Activated T-helper 1 cell treated with anti-CD3 and anti-CD28 coated beads, Interleukin-12 subunit alpha, Interleukin-12 subunit beta, Interleukin-2, Interleukin-4 antibody, amounts not matched to agents 30 ng/mL and 10 ng/mL and 1 ng/mL, durations not matched to agents 14 hours and 24 hours and 36 hours (primary cell): Measurements from ENCODE around the gene CNTN4. TPM values are rescaled to one million over a fixed set of nuclear protein-coding genes. Genes with fewer than 3 reads are reported as not detected.

Experiments
- DNase-seq: peaks from one replicate; pipeline ENCODE4 v3.0.0; 2021; ENCODE audit warnings: low spot score
- H3K27ac Mint-ChIP-seq: one replicate; pipeline ENCODE4 v1.8.0; 2021; ENCODE audit warnings: mild to moderate bottlenecking, mixed read lengths
- H3K27me3 Mint-ChIP-seq: one replicate; pipeline ENCODE4 v1.8.0; 2022; ENCODE audit warnings: mild to moderate bottlenecking, moderate library complexity, mixed read lengths; ENCODE audit not compliant: insufficient read depth
- H3K36me3 Mint-ChIP-seq: one replicate; pipeline ENCODE4 v1.8.0; 2021; ENCODE audit warnings: low read depth, mixed read lengths
- H3K4me1 Mint-ChIP-seq: one replicate; pipeline ENCODE4 v1.8.0; 2021; ENCODE audit warnings: low read depth, mixed read lengths
- H3K4me3 Mint-ChIP-seq: one replicate; pipeline ENCODE4 v1.8.0; 2021; ENCODE audit warnings: mild to moderate bottlenecking, moderate library complexity, mixed read lengths
- H3K9me3 Mint-ChIP-seq: one replicate; pipeline ENCODE4 v1.8.0; 2021; ENCODE audit warnings: mixed read lengths
- intact Hi-C: fragments of 100-400 bp; cut with micrococcal nuclease; formaldehyde crosslinking; loops from one replicate; pipeline ENCODE4 v1.15.1; 2024
- total RNA-seq: library from RNA; stranded (reverse); gene quantifications from 2 replicates; pipeline ENCODE4 v1.2.3, GENCODE V29; 2022

Gene CNTN4
- total RNA-seq, 1 donor from 2014 or later, result not detected

DNA sequence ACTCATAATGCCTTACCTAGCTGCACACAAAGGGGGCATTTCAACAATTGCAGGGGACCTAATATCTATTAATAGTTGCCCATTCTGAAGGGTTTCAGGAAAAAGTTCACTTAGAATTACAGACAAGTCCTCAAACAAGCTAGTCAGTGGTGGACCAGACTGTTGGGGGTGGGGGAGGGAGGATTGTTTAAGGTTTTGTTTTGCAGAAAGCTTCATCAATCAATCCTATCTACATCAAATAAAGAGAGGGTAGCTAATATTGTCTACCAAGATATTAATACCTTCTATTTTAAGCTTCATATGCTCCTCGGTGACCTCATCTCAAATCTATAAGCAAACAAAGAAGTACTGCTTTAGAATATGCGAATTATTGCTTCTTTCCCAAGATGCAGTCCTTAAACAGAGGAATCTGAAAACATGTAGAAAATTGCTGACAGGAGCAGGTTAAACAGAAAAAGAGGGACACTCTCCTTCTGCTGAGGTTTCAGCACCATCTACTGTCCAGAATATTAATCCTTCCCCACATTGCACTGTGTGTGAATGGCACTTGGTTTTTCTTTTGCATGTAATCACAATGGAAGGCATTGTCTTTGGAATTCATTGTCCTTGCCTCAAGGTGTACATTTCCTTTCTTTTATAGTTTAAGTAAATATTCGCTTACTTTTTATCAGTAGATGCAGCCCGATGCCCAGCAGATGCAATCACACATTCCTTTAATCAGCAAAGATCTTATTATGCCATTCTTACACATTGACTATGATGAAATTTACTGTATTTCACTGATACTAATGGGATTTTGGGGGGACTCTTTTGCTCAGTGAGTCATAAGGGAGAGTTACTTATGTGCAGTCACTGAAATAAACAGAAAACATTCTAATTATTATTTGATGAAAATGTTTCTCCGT lies 916.8 kb downstream of the CNTN4 start:
- H3K27ac Mint-ChIP-seq, result no peak overlapping the region
- intact Hi-C loops, result no loop called here
- no peak for DNase-seq
- H3K27me3 Mint-ChIP-seq, result peaks cover 8% of the 10 kb centered on the region
- no peaks in the 10 kb centered on the region for H3K4me1 Mint-ChIP-seq
- no peaks in the 10 kb centered on the region for H3K9me3 Mint-ChIP-seq
- no peaks in the 10 kb centered on the region for H3K36me3 Mint-ChIP-seq
- no peak overlapping the region for H3K4me3 Mint-ChIP-seq

DNA sequence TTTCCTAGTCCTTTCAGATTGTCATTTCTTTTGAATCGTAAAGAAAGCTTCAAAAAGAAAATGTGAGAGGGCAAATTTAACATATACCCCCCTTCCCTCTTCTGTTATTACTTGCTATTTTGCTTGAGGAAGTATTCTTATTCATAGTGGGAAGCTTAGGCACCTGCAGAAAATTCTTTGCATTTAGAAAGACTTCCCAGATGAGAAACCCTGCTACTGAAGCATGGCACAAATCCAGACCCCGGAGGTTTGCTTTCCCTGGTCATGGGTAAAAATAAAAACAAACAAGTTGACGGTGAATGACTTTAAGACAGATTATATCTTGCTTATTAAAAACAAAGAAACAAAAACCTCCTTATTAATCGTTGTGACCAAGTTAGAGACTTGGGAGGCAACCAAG lies 917.6 kb downstream of the CNTN4 start:
- H3K36me3 Mint-ChIP-seq, result no peaks in the 10 kb centered on the region
- no peak overlapping the region for H3K27ac Mint-ChIP-seq
- H3K4me1 Mint-ChIP-seq, result no peaks in the 10 kb centered on the region
- no peak for DNase-seq
- intact Hi-C loops, result no loop called here
- no peaks in the 10 kb centered on the region for H3K9me3 Mint-ChIP-seq
- H3K4me3 Mint-ChIP-seq, result no peak overlapping the region
- H3K27me3 Mint-ChIP-seq, result peaks cover 8% of the 10 kb centered on the region

DNA sequence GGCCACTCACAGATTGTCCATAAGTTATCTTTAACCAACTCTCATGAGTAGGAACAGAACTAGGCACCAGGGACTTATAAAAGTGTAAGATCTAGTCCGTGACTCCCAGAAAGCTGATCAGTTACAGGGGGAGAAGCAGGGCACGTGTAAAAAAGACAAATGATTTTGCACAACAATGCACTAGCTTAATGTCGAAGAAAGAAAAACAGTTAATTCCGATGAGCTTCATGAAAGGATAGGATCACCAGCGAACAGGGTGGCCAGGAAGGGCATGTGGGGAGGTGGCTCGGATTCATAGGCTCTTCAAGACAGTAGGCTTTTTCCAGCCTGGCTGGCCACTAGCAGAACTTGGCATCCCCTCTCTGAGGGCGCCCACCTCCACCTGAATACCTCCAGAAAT lies 921.5 kb downstream of the CNTN4 start:
- no peaks in the 10 kb centered on the region for H3K9me3 Mint-ChIP-seq
- H3K27ac Mint-ChIP-seq, result no peak overlapping the region
- peaks cover 11% of the 10 kb centered on the region for H3K27me3 Mint-ChIP-seq
- no peak overlapping the region for H3K4me3 Mint-ChIP-seq
- no peaks in the 10 kb centered on the region for H3K36me3 Mint-ChIP-seq
- DNase-seq, result no peak
- intact Hi-C loops, result no loop called here
- no peaks in the 10 kb centered on the region for H3K4me1 Mint-ChIP-seq

DNA sequence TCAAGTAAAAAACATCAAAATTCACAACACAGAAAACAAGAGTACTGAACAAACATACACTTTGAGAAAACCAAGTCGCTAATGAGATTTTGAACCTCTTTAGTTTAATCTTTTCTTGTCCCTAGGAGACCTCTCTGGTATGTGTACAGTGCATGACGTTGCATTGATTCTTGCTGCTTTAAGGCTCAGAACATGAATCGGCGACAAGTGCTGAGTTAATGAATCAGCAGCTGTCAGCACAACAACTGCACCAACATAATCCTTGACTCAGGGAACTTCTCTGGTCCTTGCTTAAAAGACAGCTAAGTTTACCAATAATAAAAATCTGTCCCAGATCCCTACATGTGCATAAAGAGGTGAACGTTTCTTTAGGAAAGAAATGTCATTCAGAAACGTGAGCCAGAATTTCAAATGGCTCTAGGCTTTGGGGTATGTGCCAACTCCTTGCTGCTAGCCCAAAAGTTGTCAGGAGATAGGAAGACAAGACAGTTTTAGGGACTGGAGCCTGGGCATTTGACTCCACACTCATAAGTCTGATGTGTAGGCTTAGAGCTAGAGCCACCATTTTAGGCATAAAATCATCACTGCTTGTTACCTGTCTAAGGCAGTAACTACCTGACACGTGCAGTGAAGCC lies 924.6 kb downstream of the CNTN4 start:
- Mint-ChIP-seq H3K4me1 (peaks cover 6% of the 10 kb centered on the region), H3K36me3 (no peaks in the 10 kb centered on the region), H3K27me3 (peaks cover 10% of the 10 kb centered on the region), H3K27ac (no peak overlapping the region), H3K9me3 (no peaks in the 10 kb centered on the region), H3K4me3 (no peak overlapping the region)
- no peak for DNase-seq
- intact Hi-C loops, result no loop called here

DNA sequence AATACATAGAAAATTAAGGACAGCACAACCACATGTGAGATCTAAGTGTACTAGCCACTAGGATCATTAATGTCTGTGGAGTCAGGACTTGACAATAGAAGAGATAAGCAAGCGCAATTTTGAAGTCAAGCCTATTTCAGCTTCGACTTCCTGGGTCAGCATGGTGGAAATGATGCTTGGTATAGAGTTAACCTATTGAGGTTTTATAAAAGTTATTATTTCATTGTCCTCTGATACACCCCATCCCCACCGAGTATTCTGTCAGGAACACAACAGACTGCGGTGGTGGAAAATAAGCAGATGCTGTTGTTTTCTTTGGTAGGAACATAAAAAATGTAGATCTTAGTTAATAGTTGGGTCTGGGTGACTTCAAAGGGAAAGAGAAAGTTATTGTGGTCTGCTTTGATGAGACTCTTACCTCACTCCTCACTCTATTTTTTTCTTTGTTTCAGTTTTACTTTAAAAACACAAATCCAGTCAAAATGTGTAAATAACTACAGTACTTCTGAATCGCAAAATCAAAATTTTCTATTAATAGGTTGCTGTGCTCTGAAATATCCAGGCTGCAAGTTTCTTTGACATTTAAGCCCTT lies 929.4 kb downstream of the CNTN4 start:
- no peak overlapping the region for H3K27ac Mint-ChIP-seq

DNA sequence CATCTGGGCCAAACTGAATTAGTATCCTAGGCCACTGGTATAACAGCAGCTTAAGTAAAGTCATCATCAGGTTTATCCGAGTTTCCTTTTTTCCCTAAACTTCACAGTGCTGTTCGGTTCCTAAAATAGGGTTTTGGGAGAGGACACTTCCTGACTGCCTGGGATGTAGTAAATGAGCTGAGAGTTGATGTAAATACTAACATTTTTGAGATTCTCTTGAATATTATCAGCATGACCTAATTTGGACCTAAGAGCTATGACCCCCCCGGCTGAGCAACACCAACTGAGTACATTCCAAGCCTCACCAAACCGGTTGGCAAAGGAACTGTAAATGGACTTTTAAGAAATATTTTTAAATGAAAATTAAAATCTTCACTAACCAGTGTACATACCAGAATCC lies 932.7 kb downstream of the CNTN4 start:
- Mint-ChIP-seq H3K9me3 (no peaks in the 10 kb centered on the region), H3K36me3 (no peaks in the 10 kb centered on the region), H3K4me3 (no peak overlapping the region), H3K27ac (no peak overlapping the region), H3K27me3 (peaks cover 8% of the 10 kb centered on the region), H3K4me1 (peaks cover 10% of the 10 kb centered on the region)
- intact Hi-C loops, result no loop called here
- DNase-seq, result no peak

More for the DNA sequence above, 929.4 kb downstream of the CNTN4 start:
- Mint-ChIP-seq H3K27me3 (peaks cover 6% of the 10 kb centered on the region), H3K4me3 (no peak overlapping the region), H3K9me3 (no peaks in the 10 kb centered on the region), H3K4me1 (peaks cover 10% of the 10 kb centered on the region), H3K36me3 (no peaks in the 10 kb centered on the region)
- intact Hi-C loops, result no loop called here
- DNase-seq, result no peak

DNA sequence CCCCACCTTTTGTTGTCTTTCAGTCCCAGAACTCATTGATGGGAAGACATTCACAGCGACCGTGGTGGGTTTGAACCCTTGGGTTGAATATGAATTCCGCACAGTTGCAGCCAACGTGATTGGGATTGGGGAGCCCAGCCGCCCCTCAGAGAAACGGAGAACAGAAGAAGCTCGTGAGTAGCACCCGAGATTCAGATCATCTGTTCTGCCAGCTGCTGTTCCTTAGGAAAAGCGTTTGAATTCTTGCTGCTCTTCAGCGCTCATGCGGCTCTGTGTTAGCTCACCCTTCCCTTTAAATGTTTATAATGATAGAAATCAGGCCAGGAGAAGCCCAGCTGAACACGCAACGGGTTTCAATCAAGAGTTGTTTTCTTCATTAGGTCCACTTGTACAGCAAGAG lies 938.5 kb downstream of the CNTN4 start:
- no peaks in the 10 kb centered on the region for H3K9me3 Mint-ChIP-seq
- no peaks in the 10 kb centered on the region for H3K36me3 Mint-ChIP-seq
- no peak overlapping the region for H3K4me3 Mint-ChIP-seq
- DNase-seq, result no peak
- no peaks in the 10 kb centered on the region for H3K4me1 Mint-ChIP-seq
- H3K27ac Mint-ChIP-seq, result no peak overlapping the region
- intact Hi-C loops, result no loop called here
- H3K27me3 Mint-ChIP-seq, result peaks cover 9% of the 10 kb centered on the region

DNA sequence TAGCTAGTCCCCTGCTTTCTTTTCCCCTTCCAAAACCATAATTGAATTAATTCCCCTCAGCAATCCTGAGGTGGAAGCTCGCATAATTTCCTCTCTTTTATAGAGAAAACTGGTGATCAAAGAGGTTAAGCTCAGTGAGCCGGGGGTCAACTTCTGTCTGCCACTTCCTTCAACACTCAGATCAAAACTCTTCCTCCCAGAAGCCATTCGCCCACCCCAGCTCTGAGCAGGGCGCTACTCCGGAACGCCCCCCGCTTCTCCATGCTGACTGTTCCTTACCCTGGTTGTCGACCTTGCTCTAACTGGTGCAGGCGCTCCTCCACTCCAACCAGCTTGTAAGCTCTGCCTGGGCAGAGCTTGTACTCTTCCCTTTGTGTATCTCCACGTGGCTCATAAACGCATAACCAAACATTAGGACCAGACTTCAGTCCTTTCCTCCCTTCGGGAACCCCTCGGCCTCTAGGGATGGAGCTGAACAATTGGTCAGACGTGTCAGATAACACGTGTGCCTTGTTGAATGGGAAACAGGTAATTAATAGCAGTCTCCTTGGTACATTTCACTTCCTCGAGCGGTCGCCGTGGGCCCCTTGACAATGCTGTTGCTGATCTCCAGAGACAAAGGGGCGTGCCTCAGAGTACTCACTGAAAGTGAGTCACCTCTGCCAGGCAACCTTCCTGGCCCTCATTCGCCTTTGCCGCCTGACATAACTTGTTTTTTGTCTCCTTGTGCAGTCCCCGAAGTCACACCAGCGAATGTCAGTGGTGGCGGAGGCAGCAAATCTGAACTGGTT lies 939.7 kb downstream of the CNTN4 start:
- Mint-ChIP-seq H3K27me3 (peaks cover 10% of the 10 kb centered on the region), H3K27ac (no peak overlapping the region), H3K9me3 (no peaks in the 10 kb centered on the region), H3K36me3 (no peaks in the 10 kb centered on the region), H3K4me3 (no peak overlapping the region), H3K4me1 (no peaks in the 10 kb centered on the region)
- intact Hi-C loops, result no loop called here
- DNase-seq, result no peak

DNA sequence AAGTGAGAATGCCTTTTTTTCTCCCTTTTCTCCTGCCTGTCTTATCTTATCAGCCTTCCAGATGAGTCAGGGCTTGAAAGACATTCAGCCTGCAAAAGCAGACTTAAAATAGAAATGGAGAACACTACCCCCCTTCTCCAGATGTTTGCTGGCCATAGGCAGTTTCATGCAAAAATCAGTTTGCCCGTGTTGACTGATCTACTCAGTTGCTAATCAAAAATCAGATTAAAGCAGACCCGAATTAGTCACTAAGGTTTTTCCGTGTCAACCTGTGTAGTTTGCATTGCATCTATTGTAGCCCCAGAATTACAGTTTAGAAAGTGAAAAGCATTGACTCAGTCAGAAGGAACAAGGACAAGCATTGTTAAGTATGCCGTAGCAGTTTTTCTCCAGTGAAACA lies 955.3 kb downstream of the CNTN4 start:
- Mint-ChIP-seq H3K27me3 (peaks cover 5% of the 10 kb centered on the region), H3K4me3 (no peak overlapping the region), H3K27ac (no peak overlapping the region), H3K36me3 (no peaks in the 10 kb centered on the region), H3K9me3 (no peaks in the 10 kb centered on the region), H3K4me1 (no peaks in the 10 kb centered on the region)
- no peak for DNase-seq
- intact Hi-C loops, result no loop called here

DNA sequence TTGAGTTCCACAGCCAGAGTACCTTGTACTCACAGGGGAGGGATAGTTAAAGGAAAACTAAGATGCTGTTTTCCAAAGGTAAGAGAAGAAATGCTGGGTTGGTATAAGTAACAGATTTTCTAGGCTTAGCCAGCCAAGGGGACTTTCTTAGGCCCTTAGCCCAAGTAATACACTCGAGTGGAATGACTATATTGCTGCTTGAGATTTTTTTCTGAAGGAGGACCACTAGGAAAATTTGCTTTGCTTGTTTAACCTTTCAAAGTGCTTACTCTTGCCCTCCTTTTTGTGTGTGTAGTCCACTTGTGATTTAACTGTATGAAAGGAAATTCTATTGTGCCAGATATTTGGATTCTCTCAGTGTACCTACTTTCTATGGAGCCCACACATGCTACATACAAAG lies 961.0 kb downstream of the CNTN4 start:
- H3K4me3 Mint-ChIP-seq, result no peak overlapping the region
- no peaks in the 10 kb centered on the region for H3K9me3 Mint-ChIP-seq
- H3K27ac Mint-ChIP-seq, result no peak overlapping the region
- H3K27me3 Mint-ChIP-seq, result peaks cover 5% of the 10 kb centered on the region
- no peak for DNase-seq
- H3K4me1 Mint-ChIP-seq, result no peaks in the 10 kb centered on the region
- H3K36me3 Mint-ChIP-seq, result no peaks in the 10 kb centered on the region
- intact Hi-C loops, result no loop called here

DNA sequence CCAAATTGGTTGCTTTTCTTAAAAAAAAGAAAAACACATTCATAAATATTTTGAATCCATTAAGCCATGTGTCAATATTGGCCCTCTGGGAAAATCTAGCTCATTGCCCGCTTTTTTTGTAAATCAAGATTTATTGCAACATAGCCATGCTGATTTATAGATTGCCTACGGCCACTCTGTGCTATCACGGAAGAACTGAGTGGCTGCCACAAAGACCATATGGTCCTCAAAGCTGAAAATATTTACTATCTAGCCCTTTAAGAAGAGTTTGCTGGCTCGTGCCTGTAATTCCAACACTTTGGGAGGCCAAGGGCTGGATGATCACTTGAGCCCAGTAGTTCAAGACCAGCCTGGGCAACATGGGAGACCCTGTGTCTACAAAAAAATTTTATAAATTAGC lies 965.6 kb downstream of the CNTN4 start:
- no peaks in the 10 kb centered on the region for H3K9me3 Mint-ChIP-seq

DNA sequence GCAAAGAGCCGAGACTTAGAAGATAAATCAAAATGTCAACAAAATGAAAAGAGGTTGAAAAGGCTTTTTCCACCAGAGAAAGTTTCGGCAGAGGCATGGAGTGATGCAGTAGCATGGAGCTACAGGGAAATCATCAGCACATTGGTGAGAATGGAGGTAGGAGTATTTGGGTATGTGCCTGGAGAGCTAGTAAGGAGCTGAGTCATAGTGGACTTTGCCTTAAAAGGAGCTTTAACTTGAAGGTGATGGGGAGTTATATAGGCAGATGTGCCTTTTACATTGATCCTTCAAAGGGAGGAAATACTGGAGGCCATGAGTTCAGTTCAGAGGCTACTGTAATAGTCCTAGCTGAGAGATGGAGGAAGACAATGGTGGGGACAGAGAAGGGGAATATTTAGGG lies 967.2 kb downstream of the CNTN4 start:
- H3K9me3 Mint-ChIP-seq, result no peaks in the 10 kb centered on the region
- H3K36me3 Mint-ChIP-seq, result no peaks in the 10 kb centered on the region
- DNase-seq, result no peak
- H3K27me3 Mint-ChIP-seq, result peaks cover 4% of the 10 kb centered on the region
- no peak overlapping the region for H3K27ac Mint-ChIP-seq
- intact Hi-C loops, result no loop called here
- H3K4me1 Mint-ChIP-seq, result no peaks in the 10 kb centered on the region
- no peak overlapping the region for H3K4me3 Mint-ChIP-seq

More for the DNA sequence above, 965.6 kb downstream of the CNTN4 start:
- Mint-ChIP-seq H3K36me3 (no peaks in the 10 kb centered on the region), H3K27me3 (peaks cover 4% of the 10 kb centered on the region), H3K4me3 (no peak overlapping the region), H3K4me1 (no peaks in the 10 kb centered on the region), H3K27ac (no peak overlapping the region)
- DNase-seq, result no peak
- intact Hi-C loops, result no loop called here
